Stimulated activated CD8-positive, alpha-beta memory T cell treated with anti-CD3 and anti-CD28 coated beads, Interleukin-7, amount 100 ng/mL, for 1 hour (primary cell): Measurements from ENCODE around the gene INTS14.
A peak's percentile ranks its signal among the peaks of the same experiment; 100 is the strongest.

Experiments
- DNase-seq, 2 donors: peaks; one replicate each; pipeline ENCODE4 v3.0.0-alpha.2; 2020; ENCODE audit warnings: low read depth in 2 of 2

INTS14 gene

DNA sequence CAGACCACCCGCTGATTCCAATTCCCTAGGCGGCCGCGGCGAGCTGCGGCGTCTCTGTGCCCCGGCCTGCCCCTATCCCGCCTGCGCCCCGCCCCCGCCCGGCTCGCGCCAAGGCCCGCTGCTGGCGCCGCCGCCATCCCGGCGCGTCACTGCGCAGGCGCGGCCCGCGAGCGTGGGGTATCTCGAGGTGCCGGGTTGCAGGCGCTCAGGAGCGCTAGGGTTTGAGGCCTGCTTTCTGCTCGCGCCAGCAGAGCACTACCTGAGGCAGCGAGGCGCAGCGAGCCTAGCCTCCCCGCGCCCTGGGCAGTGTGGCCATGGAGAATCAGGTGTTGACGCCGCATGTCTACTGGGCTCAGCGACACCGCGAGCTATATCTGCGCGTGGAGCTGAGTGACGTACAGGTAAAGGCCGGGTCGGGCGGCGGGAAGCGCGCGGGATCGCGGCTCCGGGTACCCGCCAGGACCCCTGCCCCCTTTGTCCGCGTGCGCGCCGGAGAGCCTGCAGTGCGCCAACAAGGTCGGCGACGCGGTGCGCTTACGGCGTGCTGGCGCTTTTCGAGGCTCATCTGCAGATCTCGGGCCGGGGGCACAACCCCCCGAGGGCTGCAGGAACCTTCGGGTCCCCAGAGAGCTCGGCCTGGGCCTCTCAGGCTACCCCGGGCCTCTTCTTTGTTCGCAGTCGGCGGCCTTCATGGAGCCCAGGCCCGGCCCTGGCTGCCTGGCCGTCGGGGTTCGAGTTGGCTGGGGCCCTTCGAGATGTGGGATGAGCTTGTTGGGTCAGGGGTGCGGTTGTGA, 80.4 kb downstream of the INTS14 start, which contains the start of gene HACD3:
HACD3 (plus strand) TSS at position 146 of the 794 bp plus-strand sequence; CDS start at position 315, 169 bp downstream.
- peak; percentile 70 to 83 for DNase-seq

DNA sequence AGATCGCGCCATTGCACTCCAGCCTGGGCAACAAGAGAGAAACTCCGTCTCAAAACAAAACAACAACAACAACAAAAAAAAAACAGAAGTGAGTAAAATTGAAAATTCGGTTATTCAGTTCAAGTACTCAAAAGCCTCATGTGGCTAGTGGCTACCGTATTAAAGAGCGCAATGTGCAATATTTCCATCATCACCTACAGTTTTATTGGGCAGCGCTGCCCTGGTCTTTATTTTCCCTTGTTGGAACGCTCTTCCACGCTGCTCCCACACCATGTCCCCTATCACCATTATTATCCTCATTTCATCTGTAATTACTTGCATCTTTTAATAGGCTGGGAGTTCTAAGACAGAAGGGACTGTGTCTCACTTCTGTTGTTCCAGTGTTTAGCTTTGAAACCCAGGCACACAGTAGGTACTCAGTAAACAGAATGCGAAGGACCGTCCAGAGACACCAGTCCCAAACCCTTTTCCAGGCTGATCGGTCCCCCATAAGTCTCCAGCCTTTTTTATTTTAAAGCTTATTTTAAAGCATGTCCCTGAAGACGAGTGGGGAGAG, 81.1 kb downstream of the INTS14 start:
- DNase-seq, result no peak
